B cell (primary cell): ENCODE results near the gene ITPR2. TPM values are rescaled to one million over a fixed set of nuclear protein-coding genes. Genes with fewer than 3 reads are reported as not detected.

Source experiments
- ATAC-seq: fragments of 200-7000 bp; cut with Tn5 transposase; one replicate; pipeline ENCODE4 v1.10.0; 2021; ENCODE audit warnings: low read depth, mild to moderate bottlenecking, moderate number of reproducible peaks, moderate library complexity
- CTCF ChIA-PET: fragments of 350-600 bp; sonication (Branson Sonifier 250); formaldehyde crosslinking; loops from one replicate; lab custom pipeline; 2021; ENCODE audit warnings: antibody characterized with exemption, inconsistent platforms; lab: Charles Lee
- POLR2A ChIA-PET: fragments of 350-600 bp; sonication (Branson Sonifier 250); formaldehyde crosslinking; loops from one replicate; lab custom pipeline; 2021; ENCODE audit warnings: antibody characterized with exemption; lab: Charles Lee
- DNase-seq: peaks from one replicate; pipeline ENCODE4 v3.0.0; 2013
- H2AFZ ChIP-seq: 2 replicates; pipeline ENCODE4 v1.6.1; 2012; ENCODE audit warnings: mild to moderate bottlenecking, low read depth, low read length; ENCODE audit not compliant: insufficient read depth, poor library complexity, severe bottlenecking
- H3K27ac ChIP-seq, 2 donors: 1 replicate in 1 of 2; 2 replicates in 1 of 2; pipeline ENCODE4 v1.5.1; 2012 to 2013; ENCODE audit warnings: low read length in 2 of 2, mild to moderate bottlenecking in 2 of 2, moderate library complexity in 1 of 2
- H3K27me3 ChIP-seq, 4 experiments: fragments of 200-600 bp in 1 of 4; sonication (generic) in 1 of 4; replicated peaks in 1 of 4; 1 replicate in 2 of 4; 2 replicates in 2 of 4; pipeline versions ENCODE4 v1.6.1 to v1.7.0; 2013 to 2016; ENCODE audit warnings: low read length in 3 of 4, mild to moderate bottlenecking in 2 of 4, mixed read lengths in 1 of 4, moderate library complexity in 1 of 4; ENCODE audit not compliant: insufficient read depth in 4 of 4, control insufficient read depth in 3 of 4; ENCODE audit errors: control extremely low read depth in 1 of 4
- H3K36me3 ChIP-seq, 2 experiments: replicated peaks in 1 of 2; 1 replicate in 1 of 2; 2 replicates in 1 of 2; pipeline versions ENCODE4 v1.6.1 to v1.7.1; 2013; ENCODE audit warnings: low read length in 1 of 2; ENCODE audit not compliant: insufficient read depth in 2 of 2, control insufficient read depth in 1 of 2; ENCODE audit errors: control extremely low read depth in 1 of 2, extremely low read depth in 1 of 2
- H3K4me1 ChIP-seq, 2 donors: fragments of 200-600 bp in 1 of 2; sonication (generic) in 1 of 2; 1 replicate in 1 of 2; 2 replicates in 1 of 2; pipeline versions ENCODE4 v1.5.1 to v1.6.1; 2013 to 2017; ENCODE audit warnings: low read length in 2 of 2; ENCODE audit not compliant: control insufficient read depth in 2 of 2, insufficient read depth in 2 of 2
- H3K4me2 ChIP-seq: replicated peaks from 2 replicates; pipeline ENCODE3; 2012; ENCODE audit warnings: mild to moderate bottlenecking, low read depth, low read length; ENCODE audit not compliant: poor library complexity, severe bottlenecking
- H3K4me3 ChIP-seq, 5 experiments: fragments of 200-600 bp in 1 of 5; sonication (generic) in 1 of 5; 1 replicate in 3 of 5; 2 replicates in 2 of 5; pipeline versions ENCODE4 v1.5.1 to v1.7.0; 2011 to 2016; ENCODE audit warnings: low read length in 4 of 5, mild to moderate bottlenecking in 4 of 5, low read depth in 2 of 5, control low read depth in 1 of 5, moderate library complexity in 1 of 5; ENCODE audit not compliant: insufficient read depth in 1 of 5; ENCODE audit errors: control extremely low read depth in 1 of 5, extremely low read depth in 1 of 5
- H3K79me2 ChIP-seq: fragments of 200-600 bp; sonication (generic); one replicate; pipeline ENCODE4 v1.6.0; 2016; ENCODE audit warnings: low read length; ENCODE audit not compliant: control insufficient read depth, insufficient read depth
- H3K9ac ChIP-seq: fragments of 200-600 bp; sonication (generic); 2 replicates; pipeline ENCODE4 v1.6.1; 2017; ENCODE audit warnings: mild to moderate bottlenecking, low read length, moderate library complexity
- H3K9me3 ChIP-seq, 3 donors: one replicate each; pipeline versions ENCODE4 v1.6.1 to v1.7.1; 2013; ENCODE audit warnings: low read length in 2 of 3; ENCODE audit not compliant: control insufficient read depth in 2 of 3, insufficient read depth in 1 of 3; ENCODE audit errors: control extremely low read depth in 1 of 3
- H4K20me1 ChIP-seq: 2 replicates; pipeline ENCODE4 v1.6.0; 2012; ENCODE audit warnings: mild to moderate bottlenecking, low read length; ENCODE audit not compliant: insufficient read depth, control insufficient read depth, poor library complexity, severe bottlenecking
- H3K27ac Mint-ChIP-seq: one replicate; pipeline ENCODE4 v1.8.0; 2021; ENCODE audit warnings: mixed read lengths
- H3K27me3 Mint-ChIP-seq: one replicate; pipeline ENCODE4 v1.8.0; 2021; ENCODE audit warnings: mixed read lengths
- H3K4me1 Mint-ChIP-seq: one replicate; pipeline ENCODE4 v1.8.0; 2021; ENCODE audit warnings: mixed read lengths
- H3K4me3 Mint-ChIP-seq: one replicate; pipeline ENCODE4 v1.8.0; 2021; ENCODE audit warnings: mixed read lengths
- H3K9me3 Mint-ChIP-seq: one replicate; pipeline ENCODE4 v1.8.0; 2022; ENCODE audit warnings: mixed read lengths; ENCODE audit not compliant: insufficient read depth
- CTCF ChIP-seq: fragments of 200-600 bp; IDR thresholded peaks from one replicate; pipeline ENCODE4 v1.8.0; 2022; ENCODE audit warnings: antibody characterized with exemption, mild to moderate bottlenecking
- EZH2 ChIP-seq: IDR thresholded peaks from 2 replicates; pipeline ENCODE4 v1.6.1; 2012; ENCODE audit warnings: borderline replicate concordance, low read depth, mild to moderate bottlenecking, moderate library complexity, low read length; ENCODE audit not compliant: insufficient read depth, poor library complexity, severe bottlenecking
- WGBS: methylation state at CpG from one replicate; pipeline ENCODE4 v1.1.5; 2013; ENCODE audit warnings: missing lambda C conversion rate; ENCODE audit not compliant: insufficient coverage; 5-methylcytosine and 5-hydroxymethylcytosine counted together
- intact Hi-C: fragments of 100-400 bp; cut with micrococcal nuclease; formaldehyde crosslinking; loops from one replicate; pipeline ENCODE4 v1.10.0; 2022
- polyA plus RNA-seq: library from polyadenylated mRNA; depleted of rRNA; stranded (reverse); fragments of >200 nt; gene quantifications from 2 replicates; pipeline ENCODE4 v1.2.3, GENCODE V29; 2012
- total RNA-seq, 2 donors: library from RNA; stranded (reverse); fragments of 120-200 nt in 1 of 2; gene quantifications; 1 replicate in 1 of 2; 2 replicates in 1 of 2; pipeline versions ENCODE4 v1.2.3 to v1.2.4, GENCODE V29; 2013 to 2022

Gene ITPR2
- total and polyA plus RNA-seq, 2 donors (not counting 1 experiment from before 2014, with no cell fraction given), result 4.3 to 113 TPM

GRCh38 chr12:26845984-26846383 lies 13.0 kb upstream of the ITPR2 start:
- POLR2A ChIA-PET, result interaction anchor here (1.1 kb wide), 1 partner anchor 13 kb away, joined by 5 read pairs; the partner anchor contains the start of gene ITPR2
- ATAC-seq (peak; percentile 21), DNase-seq (no peak)
- Mint-ChIP-seq H3K27ac (peak overlapping the region; percentile 76), H3K27me3 (no peaks in the 10 kb centered on the region), H3K4me1 (peaks cover 20% of the 10 kb centered on the region), H3K4me3 (peak overlapping the region; percentile 69), H3K9me3 (no peaks in the 10 kb centered on the region)
- Histone ChIP-seq H3K36me3 (no peaks in the 10 kb centered on the region), H2AFZ (peak overlapping the region; percentile 85), H3K27ac (peak overlapping the region; percentile 65 to 78), H4K20me1 (no peaks in the 10 kb centered on the region), H3K4me2 (peak overlapping the region; percentile 73), H3K4me3 (peak overlapping the region in 3 of 5 experiments; percentile 19 to 64 (median 33)), H3K79me2 (no peaks in the 10 kb centered on the region), H3K4me1 (peaks cover 12 to 15% of the 10 kb centered on the region in 2 donors), H3K9me3 (no peaks in the 10 kb centered on the region), H3K27me3 (no peaks in the 10 kb centered on the region), H3K9ac (peak overlapping the region; percentile 57)
- CTCF ChIA-PET, result interaction anchor here (0.5 to 6.4 kb wide), 9 partner anchors 10 to 482 kb away, joined by 3 to 68 read pairs (median 4); partner anchors contain the start of genes ITPR2 and TM7SF3
- WGBS, result 20% methylated on average over 3 of the region's 4 CpGs
- no peak for TF ChIP-seq EZH2
- TF ChIP-seq CTCF, result no peak
- intact Hi-C loops, result loop anchor here (1.0 kb wide), 1 partner anchor 13 kb away; the partner anchor contains the start of gene ITPR2

DNA sequence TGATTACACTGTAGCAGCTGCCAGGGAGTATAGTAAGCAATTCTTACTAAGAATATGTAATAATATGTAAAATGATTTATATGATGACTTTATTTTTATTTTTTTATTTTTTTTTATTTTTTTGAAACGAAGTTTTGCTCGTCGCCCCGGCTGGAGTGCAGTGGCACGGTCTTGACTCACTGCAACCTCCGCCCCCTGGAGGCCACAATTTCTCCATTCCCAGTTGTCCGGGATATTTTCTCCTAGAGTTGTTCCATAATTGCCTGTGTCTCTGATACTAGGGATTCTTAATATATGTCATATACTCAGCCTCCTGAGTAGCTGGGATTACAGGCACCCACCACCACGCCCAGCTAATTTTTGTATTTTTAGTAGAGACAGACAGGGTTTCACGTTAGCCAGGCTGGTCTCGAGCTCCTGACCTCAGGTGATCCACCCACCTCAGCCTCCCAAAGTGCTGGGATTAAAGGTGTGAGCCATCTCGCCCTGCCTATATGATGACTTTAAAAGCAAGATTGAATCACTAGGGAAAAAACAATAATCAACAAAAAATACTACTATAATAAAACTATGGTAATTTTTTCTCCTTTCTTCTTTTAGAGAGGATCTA lies 12.2 kb upstream of the ITPR2 start:
- Histone ChIP-seq H3K27me3 (no peaks in the 10 kb centered on the region), H3K36me3 (no peaks in the 10 kb centered on the region), H3K9ac (no peak overlapping the region), H3K9me3 (no peaks in the 10 kb centered on the region), H3K4me2 (no peak overlapping the region), H4K20me1 (no peaks in the 10 kb centered on the region), H3K27ac (no peak overlapping the region), H3K79me2 (no peaks in the 10 kb centered on the region), H3K4me1 (peaks cover 12 to 15% of the 10 kb centered on the region in 2 donors), H3K4me3 (no peak overlapping the region), H2AFZ (no peak overlapping the region)
- Mint-ChIP-seq H3K4me1 (peaks cover 20% of the 10 kb centered on the region), H3K4me3 (no peak overlapping the region), H3K27me3 (no peaks in the 10 kb centered on the region), H3K9me3 (no peaks in the 10 kb centered on the region), H3K27ac (no peak overlapping the region)
- intact Hi-C loops, result no loop called here
- ATAC-seq, result no peak
- POLR2A ChIA-PET, result no interaction called here
- WGBS, result no CpG with 5 or more reads among the region's 11 CpGs
- peak; percentile 30 for DNase-seq
- CTCF ChIA-PET, result interaction anchor here (0.9 to 6.4 kb wide), 6 partner anchors 9 to 461 kb away, joined by 3 to 68 read pairs (median 4); partner anchors contain the start of gene ITPR2
- TF ChIP-seq CTCF, result peak; percentile 53
- TF ChIP-seq EZH2, result no peak
